Astrocyte of the spinal cord (primary cell): ENCODE results near the gene OPA1.

Source experiments
- DNase-seq: peaks from one replicate; pipeline ENCODE4 v3.0.0; 2011; ENCODE audit warnings: low read depth, low spot score
- H3K4me3 ChIP-seq: 2 replicates; pipeline ENCODE4 v1.5.1; 2011; ENCODE audit warnings: low read depth, mild to moderate bottlenecking, low read length, moderate library complexity
- CTCF ChIP-seq: IDR thresholded peaks from 2 replicates; pipeline ENCODE4 v1.5.1; 2012; ENCODE audit warnings: low read depth, mild to moderate bottlenecking, low read length, inconsistent platforms
- in situ Hi-C: cut with HindIII; loops from 2 replicates; pipeline ENCODE4 v1.10.0; 2017; ENCODE audit warnings: low sequenced_read_pairs

OPA1 gene

DNA sequence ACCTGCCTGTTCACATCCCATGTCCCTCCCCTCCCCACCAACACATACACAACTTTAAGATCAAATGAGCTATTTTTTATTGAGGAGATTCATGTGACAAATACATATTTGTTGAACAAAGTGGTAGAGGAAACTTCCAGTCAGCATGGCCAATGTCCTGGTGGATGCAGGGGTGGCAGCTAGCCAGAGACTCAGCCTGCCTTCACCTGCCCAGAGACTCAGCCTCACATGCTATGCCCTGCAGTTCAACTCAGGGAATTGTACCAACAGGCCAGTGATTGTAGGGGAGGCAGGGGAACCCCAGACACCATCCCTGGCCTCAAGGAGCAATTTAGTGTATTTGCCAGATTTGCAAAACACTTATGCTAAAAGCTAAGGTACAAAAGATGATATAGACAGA lies 136.6 kb downstream of the OPA1 start:
- H3K4me3 ChIP-seq, result no peak overlapping the region
- DNase-seq, result no peak
- in situ Hi-C loops, result no loop called here
- TF ChIP-seq CTCF, result no peak

DNA sequence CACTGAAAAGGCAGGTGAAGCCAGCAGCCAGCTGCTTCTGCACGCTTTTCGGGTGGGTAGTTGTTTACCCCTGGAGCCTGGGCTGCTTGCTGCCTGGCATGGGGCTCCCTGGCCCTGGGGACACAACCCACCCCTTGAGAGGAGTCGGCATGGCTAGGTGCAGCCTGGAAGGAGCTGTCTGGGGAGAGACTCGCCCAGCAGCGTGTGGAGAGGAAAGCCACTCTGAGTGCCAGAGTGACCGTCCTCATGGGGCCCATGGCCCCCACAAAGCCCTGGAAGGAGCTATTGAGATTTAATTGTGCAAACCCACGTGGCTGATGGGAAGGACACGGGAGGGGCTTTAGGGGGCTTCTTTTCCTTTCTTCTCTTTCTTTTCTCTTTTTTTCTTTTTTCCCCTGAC lies 137.5 kb downstream of the OPA1 start:
- DNase-seq, result no peak
- H3K4me3 ChIP-seq, result no peak overlapping the region
- in situ Hi-C loops, result no loop called here
- TF ChIP-seq CTCF, result no peak

DNA sequence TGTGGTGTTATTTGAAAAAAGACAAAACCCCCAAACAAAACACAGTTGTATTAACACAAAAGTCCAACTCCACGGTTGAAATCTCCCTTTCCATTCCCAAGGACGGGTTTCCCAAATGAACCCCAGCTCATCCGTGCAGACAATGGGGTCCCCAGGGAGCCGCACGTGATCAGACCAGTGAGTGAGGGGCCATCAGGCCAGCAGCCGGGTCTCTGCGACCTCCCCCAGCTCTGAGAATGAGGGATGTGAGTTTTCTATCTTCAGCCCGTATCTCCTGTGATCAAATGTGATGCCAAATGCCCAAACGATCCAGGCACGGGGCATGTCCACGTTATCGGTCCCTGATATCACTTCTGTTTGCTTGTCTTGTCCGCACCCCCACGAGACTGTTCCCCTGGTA lies 138.0 kb downstream of the OPA1 start:
- no peak for DNase-seq
- in situ Hi-C loops, result no loop called here
- H3K4me3 ChIP-seq, result no peak overlapping the region
- TF ChIP-seq CTCF, result no peak

- DNase-seq, result no peak
- TF ChIP-seq CTCF, result no peak
- in situ Hi-C loops, result no loop called here
- H3K4me3 ChIP-seq, result no peak overlapping the region
These were observed 138.6 kb downstream of the OPA1 start for GRCh38 chr3:193731656-193732055.

GRCh38 chr3:193732391-193732790 lies 139.4 kb downstream of the OPA1 start:
- peak; percentile 79 for DNase-seq
- TF ChIP-seq CTCF, result no peak
- in situ Hi-C loops, result no loop called here
- H3K4me3 ChIP-seq, result no peak overlapping the region

- TF ChIP-seq CTCF, result no peak
- in situ Hi-C loops, result no loop called here
- H3K4me3 ChIP-seq, result no peak overlapping the region
- DNase-seq, result no peak
These were observed 139.8 kb downstream of the OPA1 start for GRCh38 chr3:193732827-193733226.

GRCh38 chr3:193734737-193735366 lies 141.8 kb downstream of the OPA1 start:
- no peak for TF ChIP-seq CTCF
- no peak overlapping the region for H3K4me3 ChIP-seq
- in situ Hi-C loops, result no loop called here
- no peak for DNase-seq
